ENCODE results near the gene BBS2.

GRCh38 chr16:56549161-56549560, 29.3 kb upstream of the BBS2 start:
- TF ChIP-seq CTCF (IDR thresholded peaks at IDR 0.05) (no peak), POLR2A (IDR thresholded peaks at IDR 0.05) (no peak)
